Measurements from ENCODE around the gene PLXNB3. TPM values are rescaled to one million over a fixed set of nuclear protein-coding genes. Genes with fewer than 3 reads are reported as not detected.
A peak's percentile ranks its signal among the peaks of the same experiment; 100 is the strongest.

PLXNB3 gene
- total RNA-seq, result 1 to 10 TPM in 6 of 7 donors, under 1 TPM in 1; 0.68 to 2.8 (median 1.7) TPM
- polyA plus RNA-seq, result 1 to 10 TPM in 1 of 3 donors, under 1 TPM in 2; 0.48 to 1.5 (median 0.49) TPM
- long read RNA-seq, donor 1, result 0 reads
- long read RNA-seq, donor 2, result 0 reads

DNA sequence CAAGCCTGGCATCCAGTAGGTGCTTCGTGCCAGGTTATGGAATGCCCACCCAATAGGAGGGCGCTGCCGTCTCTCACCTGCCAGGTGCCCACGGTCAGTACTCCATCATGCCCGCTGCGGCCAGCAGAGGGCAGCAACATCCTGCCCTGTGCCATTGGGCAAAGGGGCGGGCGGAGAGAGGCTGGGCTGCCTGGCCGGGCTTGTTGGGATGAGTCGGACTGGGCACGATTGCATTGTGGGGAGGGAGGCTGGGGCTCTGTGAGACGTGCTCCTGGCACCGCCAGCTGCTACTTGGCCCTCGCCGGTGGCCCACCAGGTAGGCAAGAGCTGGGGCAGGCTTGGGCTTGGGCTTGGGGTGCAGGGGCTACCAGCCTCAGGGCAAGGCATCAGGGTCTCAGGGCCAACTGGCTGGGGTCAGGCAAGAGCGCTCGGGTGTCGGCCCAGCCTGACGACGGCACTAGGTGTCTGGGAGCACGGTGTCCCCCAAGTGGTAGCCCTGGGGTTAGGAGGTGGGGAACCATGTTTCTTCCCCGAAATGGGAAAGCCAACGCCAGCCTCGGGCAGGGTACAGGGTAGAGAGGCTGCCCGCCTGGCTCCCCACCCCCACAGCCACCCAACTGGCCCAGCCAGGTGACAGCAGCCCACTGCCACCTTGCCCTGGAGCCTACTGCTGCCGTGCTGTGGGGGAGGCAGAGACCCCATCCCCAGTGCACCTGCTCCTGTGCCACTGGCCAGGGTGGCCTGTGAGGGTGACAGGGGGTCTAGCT is at the start of gene PLXNB3:
TSS of gene PLXNB3 (plus strand) at position 261 of the 767 bp plus-strand sequence. CDS start 1,287 bp downstream, outside the sequence.
- no peak within 1 kb of the TSS for H3K4me3 ChIP-seq
- no peaks in the 10 kb centered on the region for H3K9me3 ChIP-seq
- no peaks in the 10 kb centered on the region for H3K36me3 ChIP-seq
- DNase-seq, result peak; percentile 94
- peak within 1 kb of the TSS in 1 of 8 donors; percentile 23 for H3K27ac ChIP-seq
- WGBS, 5 donors, result 31 to 44% (median 34%) methylated on average over 16 to 26 of the region's 26 CpGs; no CpG with 5 or more reads in 1 of the 5 donors
- H3K27me3 ChIP-seq (replicated peaks in 1 of 7), result peaks cover 0 to 11% (median 0%) of the 10 kb centered on the region in 7 donors
- intact Hi-C loops (cut with DNase I; ENCODE audit: low total_unique reads), result no loop called here
- H3K4me1 ChIP-seq, result peaks cover 0 to 39% (median 20%) of the 10 kb centered on the region in 6 donors
- TF ChIP-seq POLR2AphosphoS5 (IDR thresholded peaks at IDR 0.05), result peak; percentile 59 to 77 (median 71)
- no peak for TF ChIP-seq POLR2A (IDR thresholded peaks at IDR 0.05)
- TF ChIP-seq, protein P1, sequence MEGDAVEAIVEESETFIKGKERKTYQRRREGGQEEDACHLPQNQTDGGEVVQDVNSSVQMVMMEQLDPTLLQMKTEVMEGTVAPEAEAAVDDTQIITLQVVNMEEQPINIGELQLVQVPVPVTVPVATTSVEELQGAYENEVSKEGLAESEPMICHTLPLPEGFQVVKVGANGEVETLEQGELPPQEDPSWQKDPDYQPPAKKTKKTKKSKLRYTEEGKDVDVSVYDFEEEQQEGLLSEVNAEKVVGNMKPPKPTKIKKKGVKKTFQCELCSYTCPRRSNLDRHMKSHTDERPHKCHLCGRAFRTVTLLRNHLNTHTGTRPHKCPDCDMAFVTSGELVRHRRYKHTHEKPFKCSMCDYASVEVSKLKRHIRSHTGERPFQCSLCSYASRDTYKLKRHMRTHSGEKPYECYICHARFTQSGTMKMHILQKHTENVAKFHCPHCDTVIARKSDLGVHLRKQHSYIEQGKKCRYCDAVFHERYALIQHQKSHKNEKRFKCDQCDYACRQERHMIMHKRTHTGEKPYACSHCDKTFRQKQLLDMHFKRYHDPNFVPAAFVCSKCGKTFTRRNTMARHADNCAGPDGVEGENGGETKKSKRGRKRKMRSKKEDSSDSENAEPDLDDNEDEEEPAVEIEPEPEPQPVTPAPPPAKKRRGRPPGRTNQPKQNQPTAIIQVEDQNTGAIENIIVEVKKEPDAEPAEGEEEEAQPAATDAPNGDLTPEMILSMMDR (IDR thresholded peaks at IDR 0.05 in 8 of 11, conservative IDR thresholded peaks at IDR 0.05 in 3 of 11), result peak; percentile 85 to 93 (median 89)

DNA sequence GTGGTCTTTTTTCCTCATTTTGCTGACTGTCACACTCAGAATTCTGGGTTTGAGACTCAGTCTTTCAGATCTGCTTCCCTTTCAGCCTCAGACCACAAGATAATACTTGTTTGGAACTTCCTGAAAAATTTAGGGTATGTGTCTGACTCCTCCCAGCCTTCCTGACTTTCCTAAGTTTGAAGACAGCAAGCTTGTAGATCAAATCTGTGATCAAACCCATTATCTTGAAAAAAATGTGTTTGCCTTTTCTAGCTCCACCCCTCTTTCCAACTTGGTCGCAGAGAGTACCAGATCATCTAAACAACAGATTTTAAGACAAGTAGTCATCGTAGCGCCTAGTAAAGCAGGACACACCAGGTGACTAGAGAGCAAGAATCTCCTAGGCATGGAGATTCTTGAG is 49.8 kb upstream of the PLXNB3 start:
- no peak for TF ChIP-seq POLR2A (IDR thresholded peaks at IDR 0.05)
- TF ChIP-seq POLR2AphosphoS5 (IDR thresholded peaks at IDR 0.05), result no peak
- TF ChIP-seq, protein P1 (IDR thresholded peaks at IDR 0.05 in 8 of 11, conservative IDR thresholded peaks at IDR 0.05 in 3 of 11), result no peak
- Histone ChIP-seq H3K36me3 (peaks cover 0 to 100% (median 39%) of the 10 kb centered on the region in 6 donors), H3K27me3 (replicated peaks in 1 of 7) (no peaks in the 10 kb centered on the region), H3K4me3 (no peak overlapping the region), H3K27ac (no peak overlapping the region), H3K4me1 (no peaks in the 10 kb centered on the region), H3K9me3 (no peaks in the 10 kb centered on the region)
- intact Hi-C loops (cut with DNase I; ENCODE audit: low total_unique reads), result no loop called here
- 82 to 94% (median 89%) methylated on average over 3 of the region's 3 CpGs for WGBS, 5 donors
- DNase-seq, result no peak

DNA sequence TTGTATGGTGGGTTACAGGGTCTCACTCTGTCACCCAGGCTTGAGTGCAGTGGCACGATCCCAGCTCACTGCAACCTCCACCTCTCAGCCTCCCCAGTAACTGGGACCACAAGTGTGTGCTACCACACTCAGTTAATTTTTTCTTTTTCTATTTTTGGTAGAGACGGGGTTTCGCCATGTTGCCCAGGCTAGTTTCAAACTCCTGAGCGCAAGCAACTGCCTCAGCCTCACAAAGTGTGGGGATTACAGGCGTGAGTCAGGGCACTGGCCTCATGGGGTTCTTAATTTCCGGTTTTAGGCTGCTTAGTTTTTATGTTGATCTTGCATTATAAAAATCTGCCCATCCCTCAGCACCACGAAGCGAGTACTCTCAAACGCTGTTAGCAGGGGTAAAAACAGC is 46.6 kb upstream of the PLXNB3 start:
- H3K4me3 ChIP-seq, result no peak overlapping the region
- 87 to 97% (median 92%) methylated on average over 9 of the region's 9 CpGs for WGBS, 5 donors
- DNase-seq, result no peak
- H3K27me3 ChIP-seq (replicated peaks in 1 of 7), result no peaks in the 10 kb centered on the region
- H3K9me3 ChIP-seq, result no peaks in the 10 kb centered on the region
- TF ChIP-seq, protein P1 (IDR thresholded peaks at IDR 0.05 in 8 of 11, conservative IDR thresholded peaks at IDR 0.05 in 3 of 11), result no peak
- TF ChIP-seq POLR2A (IDR thresholded peaks at IDR 0.05) (no peak), POLR2AphosphoS5 (IDR thresholded peaks at IDR 0.05) (no peak)
- intact Hi-C loops (cut with DNase I; ENCODE audit: low total_unique reads), result no loop called here
- H3K4me1 ChIP-seq, result peaks cover 0 to 15% (median 8%) of the 10 kb centered on the region in 6 donors
- peaks cover 0 to 99% (median 46%) of the 10 kb centered on the region in 6 donors for H3K36me3 ChIP-seq
- no peak overlapping the region for H3K27ac ChIP-seq

GRCh38 chrX:153719238-153719637 is 44.8 kb upstream of the PLXNB3 start:
- H3K36me3 ChIP-seq, result peaks cover 0 to 81% (median 42%) of the 10 kb centered on the region in 6 donors
- no peak overlapping the region for H3K4me3 ChIP-seq
- intact Hi-C loops (cut with DNase I; ENCODE audit: low total_unique reads), result no loop called here
- no peak for TF ChIP-seq POLR2A (IDR thresholded peaks at IDR 0.05)
- TF ChIP-seq, protein P1 (IDR thresholded peaks at IDR 0.05 in 8 of 11, conservative IDR thresholded peaks at IDR 0.05 in 3 of 11), result no peak
- TF ChIP-seq POLR2AphosphoS5 (IDR thresholded peaks at IDR 0.05), result no peak
- 67 to 93% (median 86%) methylated on average over 2 of the region's 2 CpGs; no CpG with 5 or more reads in 1 of the 5 donors for WGBS, 5 donors
- H3K27ac ChIP-seq, result no peak overlapping the region
- no peaks in the 10 kb centered on the region for H3K9me3 ChIP-seq
- H3K4me1 ChIP-seq, result peaks cover 0 to 23% (median 16%) of the 10 kb centered on the region in 6 donors
- no peak for DNase-seq
- no peaks in the 10 kb centered on the region for H3K27me3 ChIP-seq (replicated peaks in 1 of 7)

Measured in spleen (tissue), 13 donors.